22Rv1 (cell line): Measurements from ENCODE around the gene GALNT12.

Experiments used
- H3K27ac ChIP-seq: fragments of 450-650 bp; 2 replicates; pipeline ENCODE4 v1.5.1; 2017
- ZFX ChIP-seq: fragments of 450-650 bp; IDR thresholded peaks from 2 replicates; pipeline ENCODE4 v1.6.1; 2017; ENCODE audit warnings: antibody characterized with exemption, borderline replicate concordance
- TF ChIP-seq, protein P1 (sequence below): fragments of 450-650 bp; IDR thresholded peaks from 2 replicates; pipeline ENCODE4 v1.5.1; 2017; ENCODE audit warnings: mild to moderate bottlenecking

GALNT12 gene

DNA sequence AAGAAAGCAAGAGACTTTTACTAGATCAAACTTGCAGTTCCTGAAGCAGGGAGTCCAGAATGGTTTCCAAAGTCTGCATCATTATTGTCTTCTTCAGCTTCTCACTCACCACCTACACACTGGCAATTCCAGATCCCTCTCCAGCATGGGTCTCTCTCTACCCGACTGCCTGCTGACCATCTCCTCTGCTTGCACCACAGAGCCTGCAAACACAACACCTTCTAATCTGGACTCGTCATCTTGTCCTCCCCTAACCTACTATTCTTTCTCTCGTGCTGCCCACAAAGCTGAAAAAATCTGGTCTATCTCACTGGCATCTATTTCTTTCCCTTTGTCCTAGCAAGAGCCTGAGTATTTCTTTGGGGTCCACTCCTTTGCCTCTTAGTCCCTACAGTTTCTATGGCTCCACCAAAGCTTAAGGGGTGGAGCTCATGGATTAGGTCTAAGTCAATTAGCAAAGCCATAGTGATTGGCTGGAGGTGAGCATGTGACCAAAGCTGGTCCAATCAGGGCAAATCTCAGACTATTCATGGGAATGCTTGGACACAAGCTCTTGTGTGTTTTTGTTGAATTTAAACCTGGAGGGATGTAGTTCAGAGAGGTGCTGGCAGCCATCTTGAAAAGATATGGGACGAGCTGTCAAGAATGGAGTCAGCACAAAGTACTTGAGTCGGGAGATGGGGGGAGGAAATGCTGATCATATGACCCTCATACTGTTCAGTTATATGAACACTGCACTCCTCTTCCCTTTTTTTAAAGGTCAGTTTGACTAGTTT, 63.5 kb downstream of the GALNT12 start:
- TF ChIP-seq ZFX = no peak
- TF ChIP-seq, protein P1, sequence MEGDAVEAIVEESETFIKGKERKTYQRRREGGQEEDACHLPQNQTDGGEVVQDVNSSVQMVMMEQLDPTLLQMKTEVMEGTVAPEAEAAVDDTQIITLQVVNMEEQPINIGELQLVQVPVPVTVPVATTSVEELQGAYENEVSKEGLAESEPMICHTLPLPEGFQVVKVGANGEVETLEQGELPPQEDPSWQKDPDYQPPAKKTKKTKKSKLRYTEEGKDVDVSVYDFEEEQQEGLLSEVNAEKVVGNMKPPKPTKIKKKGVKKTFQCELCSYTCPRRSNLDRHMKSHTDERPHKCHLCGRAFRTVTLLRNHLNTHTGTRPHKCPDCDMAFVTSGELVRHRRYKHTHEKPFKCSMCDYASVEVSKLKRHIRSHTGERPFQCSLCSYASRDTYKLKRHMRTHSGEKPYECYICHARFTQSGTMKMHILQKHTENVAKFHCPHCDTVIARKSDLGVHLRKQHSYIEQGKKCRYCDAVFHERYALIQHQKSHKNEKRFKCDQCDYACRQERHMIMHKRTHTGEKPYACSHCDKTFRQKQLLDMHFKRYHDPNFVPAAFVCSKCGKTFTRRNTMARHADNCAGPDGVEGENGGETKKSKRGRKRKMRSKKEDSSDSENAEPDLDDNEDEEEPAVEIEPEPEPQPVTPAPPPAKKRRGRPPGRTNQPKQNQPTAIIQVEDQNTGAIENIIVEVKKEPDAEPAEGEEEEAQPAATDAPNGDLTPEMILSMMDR = no peak
- no peak overlapping the region for H3K27ac ChIP-seq

DNA sequence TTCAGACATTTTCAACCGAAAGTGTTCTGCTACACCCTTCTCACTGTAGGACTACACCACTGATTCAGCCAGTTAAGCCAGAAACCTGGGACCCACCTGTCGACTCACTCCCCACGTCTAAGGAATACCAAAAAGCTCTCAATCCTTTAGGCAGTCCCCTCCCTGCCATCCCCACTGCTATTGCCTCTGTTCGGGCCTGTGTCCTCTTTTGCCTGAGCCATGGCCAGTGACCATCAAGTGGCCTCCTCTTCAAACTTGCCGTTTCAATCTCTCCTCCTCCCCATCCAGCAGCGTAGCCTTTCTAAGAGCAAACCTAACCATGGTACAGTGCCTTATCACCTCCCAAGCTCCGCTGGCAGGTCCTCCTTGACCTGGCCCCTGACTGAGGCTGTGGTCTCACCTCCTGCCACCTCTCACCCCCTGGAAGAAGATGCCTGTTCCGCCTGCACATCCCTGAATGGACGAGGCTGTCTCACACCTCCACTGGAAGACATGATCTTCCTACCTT, 64.1 kb downstream of the GALNT12 start:
- TF ChIP-seq, protein P1 = no peak
- TF ChIP-seq ZFX = no peak
- no peak overlapping the region for H3K27ac ChIP-seq

DNA sequence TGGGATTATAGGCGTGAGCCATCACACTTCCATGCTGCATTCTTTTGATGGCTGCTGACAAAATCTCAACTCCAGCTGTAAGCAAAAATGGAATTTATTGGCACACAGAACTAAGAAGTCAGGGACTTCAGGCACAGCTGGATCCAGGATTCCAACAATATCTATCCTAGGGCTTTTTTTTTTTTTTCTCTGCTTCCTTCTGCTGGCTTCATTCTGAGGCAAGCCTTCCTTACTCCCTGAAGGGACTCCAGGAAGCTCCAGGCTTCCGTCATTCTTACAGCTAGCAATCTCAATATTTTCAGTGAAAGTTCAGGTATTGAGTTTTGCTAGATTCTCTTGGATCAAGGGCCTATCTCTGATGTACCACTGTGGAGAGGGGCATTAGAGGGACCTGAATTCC, 66.1 kb downstream of the GALNT12 start:
- no peak overlapping the region for H3K27ac ChIP-seq
- TF ChIP-seq ZFX = no peak
- TF ChIP-seq, protein P1 = no peak

DNA sequence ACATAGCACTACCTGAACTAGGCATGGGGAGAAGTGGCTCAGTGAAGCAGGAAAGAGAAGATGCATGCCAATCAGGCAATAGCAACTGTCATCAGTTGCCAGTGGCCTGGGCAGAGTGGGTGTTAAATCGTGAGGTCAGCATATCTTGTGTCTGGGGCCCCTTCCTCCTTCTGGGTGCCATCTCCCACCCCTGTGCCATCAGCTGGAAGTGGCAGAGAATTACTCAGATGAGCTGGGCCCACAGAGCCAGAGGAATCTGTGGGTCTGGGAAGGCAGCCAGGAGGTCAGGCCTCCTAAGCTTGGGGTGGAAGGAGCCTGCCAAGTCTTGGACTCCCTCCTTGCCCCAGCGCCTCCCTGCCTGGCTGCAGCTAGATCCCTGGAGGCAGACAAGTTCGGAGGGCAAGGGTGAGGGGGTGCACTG, 66.5 kb downstream of the GALNT12 start:
- no peak for TF ChIP-seq ZFX
- TF ChIP-seq, protein P1 = no peak
- H3K27ac ChIP-seq = no peak overlapping the region

- TF ChIP-seq, protein P1 = no peak
- no peak for TF ChIP-seq ZFX
- no peak overlapping the region for H3K27ac ChIP-seq
Observed at GRCh38 chr9:98874721-98875255, 67.3 kb downstream of the GALNT12 start.

DNA sequence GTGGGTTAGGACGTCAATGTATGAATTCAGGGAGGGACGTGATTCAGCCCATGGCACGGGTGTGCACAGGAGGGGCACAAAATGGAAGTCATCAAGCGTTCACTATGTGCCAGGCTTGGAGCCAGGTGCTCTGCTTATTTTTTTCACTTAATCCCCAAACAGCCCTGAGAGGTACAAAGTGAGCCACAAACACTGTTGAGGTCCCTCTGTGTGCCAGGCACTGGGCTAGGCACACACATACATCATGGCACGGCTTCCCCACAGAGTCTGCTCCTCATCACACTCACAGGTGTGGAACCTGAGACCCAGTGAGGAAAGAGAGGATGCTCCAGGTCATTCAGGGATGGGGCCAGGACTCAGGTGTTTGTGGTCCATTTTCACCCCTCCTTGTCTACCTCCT, 68.1 kb downstream of the GALNT12 start:
- TF ChIP-seq, protein P1 = no peak
- no peak overlapping the region for H3K27ac ChIP-seq

- TF ChIP-seq, protein P1 = no peak
- no peak for TF ChIP-seq ZFX
- H3K27ac ChIP-seq = no peak overlapping the region
Observed at GRCh38 chr9:98877311-98877710, 69.8 kb downstream of the GALNT12 start.
